ENCODE data around the gene ERFE. TPM values are rescaled to one million over a fixed set of nuclear protein-coding genes. Genes with fewer than 3 reads are reported as not detected.

ERFE gene
- total RNA-seq, 4 donors from 2014 or later: 0.83 TPM; not detected in 3

GRCh38 chr2:238130111-238130695 is 28.6 kb upstream of the ERFE start:
- Histone ChIP-seq H3K4me1 (no peaks in the 10 kb centered on the region), H3K27ac (no peak overlapping the region), H3K9me3 (no peaks in the 10 kb centered on the region), H3K36me3 (no peaks in the 10 kb centered on the region), H3K4me3 (no peak overlapping the region), H3K27me3 (no peaks in the 10 kb centered on the region)
- no peak for TF ChIP-seq POLR2A (IDR thresholded peaks at IDR 0.05)
- no peak for TF ChIP-seq CTCF (IDR thresholded peaks at IDR 0.05)
- DNase-seq: no peak
- intact Hi-C loops (cut with DNase I; ENCODE audit: low total_unique reads): no loop called here

- TF ChIP-seq POLR2A (IDR thresholded peaks at IDR 0.05): no peak
- TF ChIP-seq CTCF (IDR thresholded peaks at IDR 0.05): no peak
- DNase-seq: no peak
- intact Hi-C loops (cut with DNase I; ENCODE audit: low total_unique reads): no loop called here
- H3K27ac ChIP-seq: no peak overlapping the region
- no peaks in the 10 kb centered on the region for H3K9me3 ChIP-seq
- H3K4me1 ChIP-seq: no peaks in the 10 kb centered on the region
- H3K36me3 ChIP-seq: no peaks in the 10 kb centered on the region
- H3K4me3 ChIP-seq: no peak overlapping the region
- no peaks in the 10 kb centered on the region for H3K27me3 ChIP-seq
Measured at GRCh38 chr2:238130696-238131628, 27.8 kb upstream of the ERFE start.

GRCh38 chr2:238131761-238132462 is 26.9 kb upstream of the ERFE start:
- no peaks in the 10 kb centered on the region for H3K36me3 ChIP-seq
- intact Hi-C loops (cut with DNase I; ENCODE audit: low total_unique reads): no loop called here
- no peaks in the 10 kb centered on the region for H3K4me1 ChIP-seq
- no peak overlapping the region for H3K27ac ChIP-seq
- TF ChIP-seq CTCF (IDR thresholded peaks at IDR 0.05) (no peak), POLR2A (IDR thresholded peaks at IDR 0.05) (no peak)
- DNase-seq: no peak
- no peak overlapping the region for H3K4me3 ChIP-seq
- no peaks in the 10 kb centered on the region for H3K27me3 ChIP-seq
- H3K9me3 ChIP-seq: no peaks in the 10 kb centered on the region

DNA sequence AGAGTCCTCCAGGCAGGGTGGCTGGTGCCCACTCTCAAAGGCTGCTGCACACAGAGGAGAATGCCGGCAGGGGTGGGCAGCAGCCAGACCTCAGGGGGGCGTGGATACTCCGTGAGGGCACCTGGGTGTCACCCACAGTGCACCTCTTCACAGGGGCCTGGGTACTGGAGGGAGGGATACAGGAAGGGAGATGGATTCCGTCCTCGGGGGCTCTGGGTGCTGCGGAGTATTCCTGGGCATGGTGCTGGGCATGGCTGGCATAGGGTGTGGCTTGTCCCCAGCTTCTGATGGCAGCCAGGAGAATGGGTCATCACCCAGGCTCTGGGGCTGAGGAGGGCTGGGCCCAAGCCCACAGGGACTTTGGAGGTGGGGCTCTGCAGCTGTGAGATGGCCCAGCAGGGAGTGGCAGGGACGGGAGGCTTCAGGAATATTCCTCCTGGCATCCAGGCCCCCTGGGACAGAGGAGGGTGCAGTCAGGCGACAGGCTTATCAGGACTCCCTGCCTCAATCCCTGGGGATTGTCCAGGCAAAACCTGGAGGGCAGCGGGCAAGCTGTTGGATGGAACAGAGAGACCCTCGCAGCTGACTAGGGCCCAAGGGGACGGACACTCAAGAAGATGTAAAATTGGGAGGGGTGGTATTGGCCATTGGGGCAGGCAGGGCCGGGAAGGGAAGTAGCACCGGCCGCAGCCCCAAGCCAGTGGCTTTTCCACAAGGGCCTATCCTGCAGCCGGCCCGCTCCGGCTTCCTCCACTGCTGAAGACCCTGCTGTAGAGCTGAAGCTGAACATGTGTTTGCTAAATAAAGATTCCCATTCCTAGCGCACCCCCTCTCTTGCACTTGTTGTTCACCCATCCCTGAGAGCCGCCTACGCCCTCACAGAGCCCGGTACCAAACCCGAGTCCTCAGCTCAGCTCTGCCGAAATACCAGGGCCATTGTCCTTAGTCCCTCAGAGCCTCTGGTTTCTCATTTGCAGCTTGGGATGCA is 26.0 kb upstream of the ERFE start:
- no peaks in the 10 kb centered on the region for H3K9me3 ChIP-seq
- intact Hi-C loops (cut with DNase I; ENCODE audit: low total_unique reads): no loop called here
- TF ChIP-seq CTCF (IDR thresholded peaks at IDR 0.05) (no peak), POLR2A (IDR thresholded peaks at IDR 0.05) (no peak)
- no peak for DNase-seq
- H3K4me3 ChIP-seq: no peak overlapping the region
- H3K4me1 ChIP-seq: no peaks in the 10 kb centered on the region
- no peaks in the 10 kb centered on the region for H3K36me3 ChIP-seq
- H3K27ac ChIP-seq: no peak overlapping the region
- no peaks in the 10 kb centered on the region for H3K27me3 ChIP-seq
